Renal pelvis (tissue), 4 donors: ENCODE data around the gene RASA2. TPM values are rescaled to one million over a fixed set of nuclear protein-coding genes. Genes with fewer than 3 reads are reported as not detected.
"Not testable (repeated sequence)": the region's sequence is repeated elsewhere in the genome, so short reads cannot be mapped to it uniquely, and the experiment has no call there.

Source experiments
- DNase-seq: peaks from one replicate; pipeline ENCODE4 v3.0.0-alpha.2; 2013
- polyA plus RNA-seq, 3 donors: library from polyadenylated mRNA; unstranded; fragments of 120-200 nt; gene quantifications; one replicate each; pipeline ENCODE4 v1.2.1, GENCODE V29; 2013; ENCODE audit not compliant: insufficient read length in 3 of 3

The RASA2 gene
- polyA plus RNA-seq, 3 donors, result 17.4 to 26.0 (median 24.0) TPM

DNA sequence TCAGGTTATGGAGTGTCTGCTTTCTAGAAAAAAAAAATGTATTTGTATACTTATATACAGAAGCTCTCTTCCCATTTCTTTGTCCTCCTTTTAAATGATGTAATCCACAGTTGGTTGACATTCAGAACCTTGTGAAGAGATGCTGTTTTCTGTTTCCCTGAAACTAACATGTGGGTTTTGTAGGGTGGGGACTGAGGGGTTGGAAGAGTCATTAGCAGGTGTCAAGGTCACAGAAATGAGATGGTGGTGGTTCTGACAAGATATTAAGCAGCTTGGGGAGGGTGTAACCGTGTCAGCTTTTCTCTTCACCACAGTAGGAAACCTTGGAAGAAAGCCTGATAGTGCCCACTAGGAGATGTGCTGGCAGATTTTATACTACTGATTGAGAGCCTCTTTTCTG lies 2.4 kb downstream of the RASA2 start:
- DNase-seq, result no peak

DNA sequence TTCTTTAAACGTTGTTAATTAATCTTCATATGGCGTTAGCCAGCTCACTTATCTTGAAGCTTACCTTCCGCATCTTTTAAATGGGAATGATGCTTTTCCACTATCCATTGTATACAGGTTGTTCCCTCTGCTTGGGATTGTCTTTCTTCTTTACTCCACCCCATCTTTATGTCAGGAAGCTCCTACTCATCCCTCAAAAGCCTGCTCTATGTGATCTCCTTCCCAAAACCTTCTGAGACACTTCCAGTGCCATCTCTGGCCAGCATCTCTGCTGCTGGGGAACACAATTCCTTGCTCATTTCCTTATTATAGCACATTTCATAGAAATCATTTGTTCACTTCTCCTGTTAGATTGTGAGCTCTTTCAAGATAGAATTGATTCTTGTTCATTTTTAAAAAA lies 4.3 kb downstream of the RASA2 start:
- DNase-seq, result no peak

DNA sequence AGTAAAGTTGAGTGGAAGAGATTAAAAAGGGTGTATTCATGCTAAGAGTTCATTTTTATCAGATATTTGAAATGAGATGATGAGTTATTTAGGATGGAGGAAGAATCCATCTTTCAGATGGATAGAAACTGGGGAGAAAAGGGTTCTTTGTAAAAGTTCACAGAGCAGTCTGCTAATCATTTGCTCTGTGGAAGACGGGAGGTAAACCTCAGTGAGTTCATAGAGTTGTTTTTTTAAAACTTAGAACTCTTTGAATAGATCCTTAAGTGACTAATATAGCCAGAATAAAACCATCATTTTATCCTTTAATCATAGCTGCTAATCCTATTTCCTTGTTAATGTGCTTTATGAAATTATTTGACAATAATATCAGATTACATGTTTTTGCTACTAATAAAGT lies 5.1 kb downstream of the RASA2 start:
- no peak for DNase-seq

DNA sequence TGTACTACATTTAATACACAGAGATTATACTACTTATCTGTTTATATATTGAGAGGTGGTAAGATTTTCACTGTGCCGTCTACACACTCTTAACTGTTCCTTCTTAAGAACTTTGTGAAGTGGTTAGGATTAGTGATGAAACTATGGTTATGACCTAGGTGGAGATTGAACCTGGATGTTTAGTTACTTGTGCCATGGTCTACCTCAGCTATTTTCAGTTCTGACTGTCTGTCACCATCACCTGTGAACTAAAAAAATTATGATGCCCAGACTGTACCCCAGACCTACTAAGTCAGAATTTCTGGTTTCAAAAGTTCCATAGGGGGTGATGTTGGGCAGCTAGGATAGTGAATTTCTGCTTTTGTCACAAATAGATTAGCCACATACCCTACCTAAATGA lies 6.4 kb downstream of the RASA2 start:
- DNase-seq, result no peak

DNA sequence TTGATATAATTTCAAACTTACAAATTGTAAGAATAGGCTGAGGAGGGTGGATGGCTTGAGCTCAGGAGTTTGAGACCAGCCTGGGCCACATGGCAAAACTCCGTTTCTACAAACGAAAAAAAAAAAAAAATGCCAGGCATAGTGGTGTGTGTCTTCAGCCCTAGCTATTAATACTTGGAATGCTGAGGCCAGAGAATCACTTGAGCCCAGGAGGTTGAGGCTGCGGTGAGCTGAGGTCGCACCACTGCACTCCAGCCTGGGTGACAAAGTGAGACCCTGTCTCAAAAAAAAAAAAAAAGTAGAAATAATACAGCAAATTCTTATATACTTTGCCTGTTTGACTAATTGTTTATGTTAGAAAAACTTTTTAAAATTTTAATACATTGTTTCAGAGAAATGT lies 10.8 kb downstream of the RASA2 start:
- DNase-seq, result not testable (repeated sequence)

DNA sequence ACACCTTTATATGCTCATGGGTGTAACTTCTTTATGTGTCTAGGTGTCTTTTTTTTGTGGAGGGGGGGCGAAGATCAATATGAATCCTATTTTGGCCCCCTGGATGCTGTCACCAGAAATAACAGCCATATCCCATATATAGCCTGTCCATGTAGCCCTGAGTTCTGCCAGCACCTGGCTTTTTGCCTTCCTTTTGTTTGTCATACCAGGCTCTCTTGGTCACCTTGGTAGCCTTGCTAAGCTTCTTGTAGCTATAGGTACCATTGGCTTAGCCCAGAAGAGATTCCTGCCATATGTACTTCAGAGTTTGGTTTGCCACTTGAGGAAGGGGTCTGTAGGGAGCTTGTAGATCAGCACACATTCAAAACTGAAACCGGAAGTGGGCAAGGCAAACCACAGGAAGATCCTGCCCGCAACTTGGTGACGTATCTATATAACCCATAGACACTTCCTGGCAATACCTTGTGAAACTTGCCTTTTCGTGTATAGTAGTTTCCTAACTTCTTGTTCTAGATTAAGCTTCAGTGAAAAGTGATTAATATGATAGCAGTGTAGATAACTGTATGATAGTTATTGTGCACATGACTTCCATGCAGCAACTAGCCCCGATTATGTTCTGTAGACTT lies 11.9 kb downstream of the RASA2 start:
- DNase-seq, result no peak

DNA sequence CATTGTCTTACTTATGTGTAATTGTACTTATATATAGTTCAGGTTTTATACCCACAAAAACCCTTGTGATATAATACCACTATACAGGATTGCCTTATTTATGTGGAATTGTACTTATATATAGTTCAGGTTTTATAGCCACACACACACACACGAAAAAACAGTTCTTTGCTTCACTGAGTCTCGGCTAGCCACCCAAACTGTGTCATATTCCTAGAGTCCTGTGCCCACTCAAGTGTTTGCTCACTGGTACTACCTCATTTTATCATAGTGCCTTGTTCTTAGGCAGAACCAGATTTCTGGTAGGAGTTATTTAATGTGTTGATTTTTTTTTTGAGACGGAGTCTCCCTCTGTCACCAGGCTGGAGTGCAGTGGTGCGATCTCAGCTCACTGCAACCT lies 12.5 kb downstream of the RASA2 start:
- no peak for DNase-seq

DNA sequence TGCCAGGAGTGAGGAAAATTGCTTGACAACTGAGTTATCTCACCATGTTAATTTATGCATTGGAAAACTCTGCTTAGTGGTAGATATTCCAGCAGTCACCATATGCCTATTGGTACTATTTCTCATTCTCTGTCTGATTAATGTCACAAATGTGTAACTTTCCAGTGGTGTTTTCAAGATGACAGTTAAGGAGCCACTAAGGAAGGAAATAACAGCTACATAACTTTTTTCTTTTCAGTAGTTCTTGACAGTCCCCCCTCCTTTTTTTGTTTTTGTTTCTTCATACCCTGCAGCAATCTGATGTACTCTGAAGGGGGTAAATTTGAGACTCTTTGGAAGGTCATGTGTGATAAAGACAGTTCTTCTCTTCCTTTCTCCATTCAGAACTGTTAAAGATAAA lies 13.1 kb downstream of the RASA2 start:
- DNase-seq, result no peak

DNA sequence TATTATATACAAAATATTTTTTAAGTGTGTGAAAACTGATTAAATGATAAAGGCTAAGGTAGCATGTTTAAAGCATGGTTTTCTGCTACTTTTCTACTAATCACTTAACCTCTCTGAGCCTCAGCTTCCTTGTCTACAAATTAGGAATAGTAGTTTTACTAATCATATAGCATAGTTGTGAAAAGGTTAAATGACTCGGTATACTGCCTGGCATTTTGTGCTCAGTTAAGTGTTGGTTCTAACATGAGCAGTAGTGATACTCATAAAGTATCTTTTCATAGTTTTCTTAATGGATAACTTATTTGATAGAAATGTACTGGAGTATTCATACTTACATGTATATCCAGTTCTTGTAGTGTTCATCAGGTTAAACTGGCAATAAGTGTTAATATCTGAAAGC lies 13.6 kb downstream of the RASA2 start:
- no peak for DNase-seq

DNA sequence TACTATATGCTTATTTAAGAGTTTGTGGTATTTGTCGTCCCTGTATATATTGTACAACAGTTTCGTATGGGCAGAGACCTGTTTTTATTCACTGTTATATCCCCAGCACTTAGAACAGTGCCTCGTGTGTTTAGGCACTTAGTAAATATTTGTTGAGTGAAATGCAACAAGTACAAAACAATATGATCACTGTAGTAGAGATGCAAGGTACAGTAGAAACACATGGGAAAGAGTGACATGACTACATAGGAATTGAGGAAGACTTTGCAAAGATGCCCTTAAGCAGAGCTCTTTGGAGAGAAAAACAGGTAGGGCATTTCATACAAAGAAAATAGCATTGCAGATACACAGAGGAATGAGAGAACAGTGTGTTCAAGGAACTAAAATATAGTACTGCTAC lies 18.3 kb downstream of the RASA2 start:
- no peak for DNase-seq

DNA sequence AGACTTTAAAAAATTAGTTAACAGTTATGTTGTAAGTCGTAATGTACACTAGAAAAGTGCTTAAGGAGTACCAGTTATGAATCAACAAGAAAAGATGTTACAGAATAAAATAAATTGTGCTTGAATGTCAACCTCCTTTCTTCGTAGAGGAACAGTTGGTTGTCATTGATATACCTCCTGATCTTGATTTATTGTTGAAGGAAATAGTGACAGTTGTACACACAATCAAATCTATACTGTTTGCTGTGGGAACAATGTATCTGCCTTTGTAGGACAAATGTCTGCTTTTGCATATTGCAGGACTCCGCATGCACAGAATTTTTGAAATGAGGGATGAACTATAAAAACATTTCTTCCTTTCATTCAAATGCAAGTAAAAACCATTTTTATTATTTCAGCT lies 19.2 kb downstream of the RASA2 start:
- DNase-seq, result no peak

DNA sequence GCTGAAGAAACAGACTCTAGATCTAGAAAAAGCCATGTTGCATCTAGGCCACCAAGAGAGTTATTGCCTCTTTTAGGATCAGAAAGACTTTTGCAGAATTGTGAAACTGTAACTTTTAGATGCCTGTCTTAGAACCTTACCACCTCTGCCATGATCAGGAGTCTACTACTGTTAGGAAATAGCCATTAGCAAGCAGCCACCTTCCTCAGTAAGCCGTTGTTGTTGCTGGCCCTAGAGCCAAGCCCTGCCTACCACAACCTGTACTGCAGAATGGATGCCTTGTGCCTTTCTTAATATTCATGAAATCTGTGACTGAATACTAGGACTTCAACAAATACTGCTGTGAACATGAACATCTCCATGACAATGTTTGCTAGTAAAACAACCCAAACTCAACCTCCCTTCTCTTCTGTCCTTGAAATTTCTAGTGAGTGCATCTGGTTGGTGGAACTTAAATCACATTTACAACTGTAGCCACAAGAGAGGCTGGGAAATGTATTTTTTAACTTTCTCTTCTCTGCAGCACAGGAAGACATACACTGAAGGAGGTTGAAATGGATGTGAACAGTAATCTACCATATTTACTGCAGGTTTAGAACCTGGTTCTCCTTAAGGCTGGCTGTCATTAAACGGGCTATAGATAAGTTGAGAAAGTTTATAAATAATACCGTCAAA lies 20.7 kb downstream of the RASA2 start:
- no peak for DNase-seq

DNA sequence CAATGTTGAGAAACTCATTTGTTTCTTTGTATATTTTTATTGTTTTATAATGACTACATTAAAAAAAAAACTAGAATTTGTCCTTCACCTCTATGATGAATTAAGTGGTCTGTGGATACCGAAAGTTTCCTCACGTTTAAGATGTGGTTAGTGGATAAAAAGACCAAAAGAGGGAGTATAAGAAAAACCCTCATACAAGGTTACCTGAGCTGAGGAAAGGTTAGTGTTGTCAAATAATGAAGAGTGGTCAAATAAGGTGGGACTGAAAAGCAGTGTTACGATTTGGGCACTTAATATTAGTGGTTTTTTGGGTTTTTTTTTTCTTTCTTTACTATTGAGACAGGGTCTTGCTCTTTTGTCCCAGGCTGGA lies 21.2 kb downstream of the RASA2 start:
- DNase-seq, result no peak

DNA sequence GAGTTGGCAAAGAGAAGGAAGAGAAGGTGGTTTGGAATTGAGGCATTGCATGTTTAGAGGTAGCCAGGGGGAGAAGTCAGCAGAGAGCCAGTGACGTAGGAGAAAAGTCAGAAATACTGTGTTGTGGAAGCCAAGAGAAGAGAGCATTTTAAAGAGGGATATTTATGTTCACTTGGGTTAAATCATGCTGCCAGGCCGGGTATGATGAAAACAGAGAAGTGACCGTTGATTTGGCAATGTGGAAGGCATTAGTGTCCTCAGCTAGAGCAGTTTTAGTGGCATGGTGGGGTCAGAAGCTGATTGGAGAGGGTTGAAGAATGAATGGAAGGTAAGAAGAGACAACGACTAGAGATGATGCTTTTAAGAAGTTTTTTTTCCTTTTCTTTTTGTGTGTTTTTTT lies 24.5 kb downstream of the RASA2 start:
- DNase-seq, result no peak

DNA sequence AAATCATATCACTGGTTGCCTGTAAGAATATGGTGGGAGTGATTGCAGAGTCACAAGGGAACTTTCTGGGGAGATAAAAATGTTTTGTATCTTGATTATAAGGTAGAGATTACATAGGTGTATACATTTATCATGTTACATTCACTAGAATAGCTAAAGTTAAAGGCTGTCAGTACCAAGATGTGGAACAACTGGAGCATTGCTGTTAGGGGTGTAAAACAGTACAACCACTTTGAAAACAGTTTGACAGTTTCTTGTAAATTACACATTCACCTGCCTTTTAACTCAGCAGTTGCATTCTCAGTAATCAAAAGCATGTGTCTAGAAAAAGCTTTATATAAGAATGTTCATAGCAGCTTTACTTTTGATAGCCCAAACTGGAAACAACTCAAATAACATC lies 27.6 kb downstream of the RASA2 start:
- no peak for DNase-seq

DNA sequence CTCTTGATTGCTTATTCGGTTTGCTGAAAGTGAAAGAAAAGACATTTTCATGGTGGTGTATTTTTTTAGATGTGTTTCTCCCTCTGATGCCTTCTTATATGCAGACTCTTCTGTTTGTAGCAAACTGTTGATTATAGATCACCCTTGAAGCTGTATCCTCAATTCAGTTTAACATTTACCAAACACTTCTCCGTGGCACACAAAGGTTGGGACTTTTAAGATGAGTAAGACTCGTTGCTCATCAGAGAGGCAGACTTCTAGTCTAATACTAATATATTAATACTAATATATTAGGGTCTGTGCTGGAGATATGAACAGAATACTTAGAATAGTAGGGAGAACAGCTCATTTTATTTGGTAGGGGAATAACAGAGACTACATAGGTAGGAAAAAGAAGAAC lies 32.8 kb downstream of the RASA2 start:
- DNase-seq, result no peak

DNA sequence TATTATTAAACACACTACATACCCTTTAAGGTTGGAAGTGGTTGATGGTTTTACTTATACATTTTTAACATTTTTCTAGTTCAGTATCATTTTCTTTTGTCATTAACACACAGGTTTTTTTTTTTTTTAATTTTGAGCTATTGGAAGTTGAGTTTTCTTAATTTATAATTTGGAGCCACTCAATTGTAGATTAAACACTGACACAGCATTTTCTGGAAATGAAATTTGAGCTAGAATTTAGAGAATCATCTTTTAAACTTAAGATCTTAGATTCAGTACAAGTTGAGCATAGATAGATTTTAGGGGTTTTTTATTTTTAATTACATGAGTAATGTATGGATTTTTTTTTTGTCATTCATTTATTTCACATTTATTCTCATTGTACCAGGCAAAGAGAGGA lies 35.0 kb downstream of the RASA2 start:
- DNase-seq, result no peak

DNA sequence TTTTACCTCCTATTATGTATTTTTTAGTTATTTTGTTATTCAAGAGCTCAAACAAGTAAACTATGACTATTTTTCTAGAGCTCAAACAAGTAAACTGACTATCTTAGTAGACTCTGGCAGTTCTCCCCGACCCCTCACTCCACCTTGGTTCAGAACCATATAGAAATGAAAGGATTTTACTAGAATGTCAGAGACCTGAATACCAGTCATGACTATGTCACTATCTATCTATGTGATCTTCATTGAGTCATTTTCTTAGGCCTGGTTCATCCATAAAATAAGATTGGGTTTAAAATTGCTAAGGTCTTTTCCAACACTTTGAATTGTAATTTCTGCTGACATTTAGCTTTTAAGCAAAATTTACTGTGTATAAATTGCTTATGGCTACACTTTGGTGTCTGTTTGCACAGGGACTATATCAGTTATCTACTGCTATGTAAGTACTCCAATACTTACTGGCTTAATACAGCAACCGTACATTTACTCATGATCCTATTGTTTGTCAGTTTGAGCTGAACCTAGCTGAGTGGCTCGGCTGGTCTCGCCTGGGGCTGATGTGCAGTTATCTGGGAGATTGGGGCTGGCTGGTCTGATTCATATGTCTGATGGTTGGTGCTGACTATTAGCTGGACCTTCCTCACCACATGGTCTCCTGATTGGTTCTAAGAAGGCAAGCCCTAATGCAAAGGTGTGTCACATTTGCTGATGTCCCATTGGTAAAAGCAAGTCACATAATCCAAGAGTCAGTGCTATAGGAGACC lies 37.0 kb downstream of the RASA2 start:
- DNase-seq, result no peak

DNA sequence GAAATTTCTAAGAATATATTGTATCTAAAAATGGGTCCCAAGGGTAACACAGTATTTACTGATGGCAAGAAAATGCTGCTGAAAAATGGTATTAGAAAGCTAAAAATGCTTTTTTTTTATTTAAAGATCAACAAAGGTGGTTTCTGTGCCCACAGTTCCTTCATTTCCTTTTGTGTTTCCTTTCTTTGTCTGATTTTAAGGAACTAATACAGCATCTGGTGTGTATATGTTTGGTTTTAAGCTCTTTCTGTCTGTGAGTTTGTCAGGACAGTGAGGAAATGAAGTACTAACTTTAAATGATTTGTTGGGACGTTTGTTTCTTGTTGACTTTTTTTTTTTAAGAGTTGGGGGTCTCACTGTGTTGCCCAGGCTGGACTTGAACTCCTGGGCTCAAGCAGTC lies 38.2 kb downstream of the RASA2 start:
- DNase-seq, result no peak

DNA sequence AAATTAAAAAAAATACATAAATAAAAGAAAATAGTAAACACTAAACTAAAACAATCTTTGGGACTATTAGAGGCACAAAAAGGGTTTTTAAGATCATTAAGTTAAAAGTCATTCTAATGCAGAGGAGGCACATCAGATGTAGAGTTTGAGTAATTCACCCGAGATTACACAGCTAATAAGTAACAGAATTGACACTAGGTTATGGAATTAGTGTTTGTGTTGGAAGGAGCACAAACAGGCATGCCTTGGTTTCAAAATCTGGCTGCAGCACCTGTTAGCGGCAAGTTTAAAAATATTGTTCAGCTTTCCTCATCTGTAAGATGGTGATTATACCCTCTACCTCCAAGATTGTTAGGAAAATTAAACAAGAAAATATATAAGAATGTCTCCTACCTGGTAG lies 39.0 kb downstream of the RASA2 start:
- no peak for DNase-seq

DNA sequence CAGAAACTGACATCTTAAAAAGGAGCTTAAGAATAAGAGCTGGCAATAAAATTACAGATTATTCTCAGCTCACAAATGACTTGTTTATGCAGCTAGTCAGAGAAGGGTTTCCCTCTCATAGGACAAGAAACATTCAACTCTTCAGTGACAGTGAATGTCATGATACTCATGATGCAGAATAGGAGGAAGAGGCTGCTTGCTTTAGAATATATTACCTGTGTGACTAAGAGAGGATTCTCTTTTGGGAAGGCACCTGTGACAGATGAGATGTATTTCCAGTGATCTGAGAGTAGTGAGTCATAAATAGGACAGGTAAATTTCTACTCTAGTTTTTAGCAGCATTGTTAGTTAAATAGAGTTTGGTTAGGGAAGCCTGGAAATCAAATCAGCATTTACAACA lies 39.9 kb downstream of the RASA2 start:
- DNase-seq, result no peak

DNA sequence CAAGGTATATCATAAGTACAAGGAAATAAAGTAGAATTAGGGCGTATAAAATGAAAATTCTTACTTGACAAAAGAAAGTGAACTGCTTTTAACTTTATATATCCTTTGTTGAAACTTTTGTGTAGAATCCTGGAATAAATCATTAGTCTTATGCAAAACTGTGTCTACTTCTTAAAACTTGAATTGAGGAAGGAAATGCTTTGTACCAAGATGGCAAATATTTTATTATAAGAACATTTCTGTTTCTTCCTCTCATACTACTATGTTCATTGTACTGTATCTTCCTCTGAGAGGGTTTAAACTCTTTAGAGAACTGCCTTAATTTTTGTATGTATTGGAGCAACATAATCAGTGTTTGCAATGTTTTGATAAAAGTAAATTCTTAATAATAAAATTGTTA lies 42.0 kb downstream of the RASA2 start:
- no peak for DNase-seq

DNA sequence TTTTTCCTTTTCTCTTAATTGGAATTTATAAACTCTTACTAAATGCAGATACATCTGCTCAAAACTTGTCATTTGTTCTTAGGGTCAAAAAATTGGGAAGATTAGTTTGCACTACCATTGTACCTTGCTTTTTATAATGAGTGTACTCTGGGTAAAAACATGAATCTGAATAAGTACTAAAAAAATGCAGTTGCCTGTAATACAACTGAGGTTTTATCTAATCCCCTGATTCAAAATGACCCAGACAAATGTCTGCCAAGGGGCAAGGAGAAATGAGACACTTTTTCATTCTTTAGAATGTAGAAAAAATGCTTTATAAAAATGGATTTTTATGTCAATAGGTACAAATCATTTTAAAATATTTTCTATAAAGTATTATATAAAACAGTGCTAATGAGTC lies 42.4 kb downstream of the RASA2 start:
- DNase-seq, result no peak
